Astrocyte (in vitro differentiated cells and primary cell): ENCODE results near the gene CIB2. TPM values are rescaled to one million over a fixed set of nuclear protein-coding genes. Genes with fewer than 3 reads are reported as not detected.

Experiments
- DNase-seq: peaks from one replicate; pipeline ENCODE4 v3.0.0-alpha.2; 2010; ENCODE audit warnings: low read depth
- FAIRE-seq: peaks from 2 replicates; lab custom pipeline; 2011; peaks lifted over from hg19 to GRCh38; lab: Jason Lieb, UNC
- H2AFZ ChIP-seq: 2 replicates; pipeline ENCODE4 v1.6.0; 2012; ENCODE audit warnings: low read depth, low read length, inconsistent platforms
- H3K27ac ChIP-seq: 2 replicates; pipeline ENCODE4 v1.5.1; 2011; ENCODE audit warnings: low read depth, low read length, inconsistent platforms
- H3K27me3 ChIP-seq: 2 replicates; pipeline ENCODE4 v1.6.0; 2011; ENCODE audit warnings: low read length, inconsistent platforms; ENCODE audit not compliant: insufficient read depth
- H3K36me3 ChIP-seq: 2 replicates; pipeline ENCODE4 v1.5.1; 2011; ENCODE audit warnings: low read length, inconsistent platforms; ENCODE audit not compliant: insufficient read depth
- H3K4me1 ChIP-seq: 2 replicates; pipeline ENCODE4 v1.5.1; 2011; ENCODE audit warnings: low read length, inconsistent platforms; ENCODE audit not compliant: insufficient read depth
- H3K4me2 ChIP-seq: 2 replicates; pipeline ENCODE4 v1.6.0; 2012; ENCODE audit warnings: low read length, inconsistent platforms
- H3K4me3 ChIP-seq: 2 replicates; pipeline ENCODE4 v1.5.1; 2011; ENCODE audit warnings: low read depth, mild to moderate bottlenecking, low read length, inconsistent platforms; ENCODE audit not compliant: insufficient read depth
- H3K79me2 ChIP-seq: 2 replicates; pipeline ENCODE4 v1.6.0; 2012; ENCODE audit warnings: mild to moderate bottlenecking, low read length, inconsistent platforms; ENCODE audit not compliant: insufficient read depth
- H3K9ac ChIP-seq: 2 replicates; pipeline ENCODE4 v1.6.0; 2012; ENCODE audit warnings: mild to moderate bottlenecking, low read length, inconsistent platforms
- H3K9me3 ChIP-seq: 2 replicates; pipeline ENCODE4 v1.5.1; 2012; ENCODE audit warnings: low read depth, mild to moderate bottlenecking, low read length, inconsistent platforms; ENCODE audit not compliant: insufficient read depth
- H4K20me1 ChIP-seq: 2 replicates; pipeline ENCODE4 v1.6.0; 2012; ENCODE audit warnings: low read length, inconsistent platforms; ENCODE audit not compliant: insufficient read depth
- H3K27ac Mint-ChIP-seq: one replicate; pipeline ENCODE4 v1.8.0; 2021; ENCODE audit warnings: mild to moderate bottlenecking, mixed read lengths; ENCODE audit not compliant: unreplicated experiment
- H3K27me3 Mint-ChIP-seq: one replicate; pipeline ENCODE4 v1.8.0; 2021; ENCODE audit warnings: low read depth, mixed read lengths; ENCODE audit not compliant: unreplicated experiment
- H3K36me3 Mint-ChIP-seq: one replicate; pipeline ENCODE4 v1.8.0; 2021; ENCODE audit warnings: low read depth, mixed read lengths; ENCODE audit not compliant: unreplicated experiment
- H3K4me1 Mint-ChIP-seq: one replicate; pipeline ENCODE4 v1.8.0; 2021; ENCODE audit warnings: low read depth, mixed read lengths; ENCODE audit not compliant: unreplicated experiment
- H3K4me3 Mint-ChIP-seq: one replicate; pipeline ENCODE4 v1.8.0; 2021; ENCODE audit warnings: mild to moderate bottlenecking, moderate library complexity, mixed read lengths; ENCODE audit not compliant: unreplicated experiment
- H3K9me3 Mint-ChIP-seq: one replicate; pipeline ENCODE4 v1.8.0; 2021; ENCODE audit warnings: mild to moderate bottlenecking, mixed read lengths; ENCODE audit not compliant: unreplicated experiment
- CTCF ChIP-seq: IDR thresholded peaks from 2 replicates; pipeline ENCODE4 v1.5.1; 2011; ENCODE audit warnings: low read depth, mild to moderate bottlenecking, inconsistent platforms, low read length, moderate library complexity; ENCODE audit not compliant: insufficient read depth
- EZH2 ChIP-seq: IDR thresholded peaks from 2 replicates; pipeline ENCODE4 v1.6.1; 2012; ENCODE audit warnings: mild to moderate bottlenecking, low read length, inconsistent platforms; ENCODE audit not compliant: insufficient read depth
- total RNA-seq: library from RNA; stranded (reverse); gene quantifications from 2 replicates; pipeline ENCODE4 v1.2.1, GENCODE V29; 2021

The CIB2 gene
- total RNA-seq, 1 donor from 2014 or later = 7.4 TPM

- H3K9me3 Mint-ChIP-seq = no peaks in the 10 kb centered on the region
- peaks cover 29% of the 10 kb centered on the region for H3K27me3 Mint-ChIP-seq
- no peaks in the 10 kb centered on the region for H3K9me3 ChIP-seq
- no peak overlapping the region for H3K9ac ChIP-seq
- no peak overlapping the region for H3K4me3 Mint-ChIP-seq
- no peaks in the 10 kb centered on the region for H3K27me3 ChIP-seq
- H3K36me3 ChIP-seq = no peaks in the 10 kb centered on the region
- DNase-seq = no peak
- H3K4me1 ChIP-seq = peaks cover 6% of the 10 kb centered on the region
- H2AFZ ChIP-seq = no peak overlapping the region
- no peaks in the 10 kb centered on the region for H3K36me3 Mint-ChIP-seq
- H3K79me2 ChIP-seq = no peaks in the 10 kb centered on the region
- no peak overlapping the region for H3K27ac Mint-ChIP-seq
- no peak for TF ChIP-seq CTCF
- no peak for TF ChIP-seq EZH2
- no peaks in the 10 kb centered on the region for H4K20me1 ChIP-seq
- H3K4me1 Mint-ChIP-seq = peaks cover 5% of the 10 kb centered on the region
- no peak overlapping the region for H3K4me2 ChIP-seq
- no peak overlapping the region for H3K27ac ChIP-seq
- H3K4me3 ChIP-seq = no peak overlapping the region
- FAIRE-seq = no peak
Observed at GRCh38 chr15:78098131-78098755, 33.0 kb downstream of the CIB2 start.

GRCh38 chr15:78097667-78098066, 33.6 kb downstream of the CIB2 start:
- Mint-ChIP-seq H3K4me3 (no peak overlapping the region), H3K27me3 (peaks cover 25% of the 10 kb centered on the region), H3K27ac (no peak overlapping the region), H3K4me1 (peaks cover 7% of the 10 kb centered on the region), H3K36me3 (no peaks in the 10 kb centered on the region), H3K9me3 (no peaks in the 10 kb centered on the region)
- FAIRE-seq = no peak
- Histone ChIP-seq H3K27ac (no peak overlapping the region), H3K27me3 (no peaks in the 10 kb centered on the region), H3K9ac (no peak overlapping the region), H2AFZ (no peak overlapping the region), H4K20me1 (no peaks in the 10 kb centered on the region), H3K4me3 (no peak overlapping the region), H3K36me3 (no peaks in the 10 kb centered on the region), H3K4me1 (peaks cover 11% of the 10 kb centered on the region), H3K4me2 (no peak overlapping the region), H3K9me3 (no peaks in the 10 kb centered on the region), H3K79me2 (no peaks in the 10 kb centered on the region)
- no peak for DNase-seq
- no peak for TF ChIP-seq CTCF
- no peak for TF ChIP-seq EZH2
